SK-N-SH (cell line): ENCODE results near the gene PLAGL1. TPM values are rescaled to one million over a fixed set of nuclear protein-coding genes. Genes with fewer than 3 reads are reported as not detected.

Source experiments
- CTCF ChIA-PET: fragments of 300-600, 350-600 bp; formaldehyde crosslinking; extraction: SDS; loops from one replicate; lab custom pipeline; 2021; lab: Yijun Ruan, JAX
- POLR2A ChIA-PET: fragments of 350-600 bp; sonication (Branson Sonifier 250); formaldehyde crosslinking; extraction: SDS; loops from one replicate; lab custom pipeline; 2020; ENCODE audit warnings: antibody characterized with exemption, inconsistent platforms; lab: Yijun Ruan, JAX
- DNase-seq: peaks from one replicate; pipeline ENCODE4 v3.0.0; 2012
- H2AFZ ChIP-seq: fragments of 200-600 bp; sonication (generic); 2 replicates; pipeline ENCODE4 v1.8.1; 2016; ENCODE audit warnings: antibody characterized with exemption, mild to moderate bottlenecking, low read depth
- H3F3A ChIP-seq: fragments of 200-600 bp; sonication (generic); replicated peaks from 2 replicates; pipeline ENCODE3; 2016; ENCODE audit warnings: antibody characterized with exemption, mild to moderate bottlenecking; ENCODE audit not compliant: insufficient read depth
- H3K27ac ChIP-seq, 2 experiments: fragments of 200-500 bp in 1 of 2; fragments of 200-600 bp in 1 of 2; sonication (Bioruptor generic) in 1 of 2; sonication (generic), shearing (Covaris generic) in 1 of 2; 2 replicates each; pipeline versions ENCODE4 v1.5.1 to v1.6.1; 2014 to 2016; ENCODE audit warnings: low read depth in 2 of 2, inconsistent platforms in 1 of 2, low read length in 1 of 2, mild to moderate bottlenecking in 1 of 2, mixed read lengths in 1 of 2
- H3K27me3 ChIP-seq: fragments of 200-600 bp; sonication (generic), shearing (Covaris generic); 2 replicates; pipeline ENCODE4 v1.6.1; 2016; ENCODE audit warnings: mixed run types; ENCODE audit not compliant: insufficient read depth
- H3K36me3 ChIP-seq, 2 experiments: fragments of 200-500 bp in 1 of 2; fragments of 200-600 bp in 1 of 2; sonication (Bioruptor generic) in 1 of 2; sonication (generic) in 1 of 2; replicated peaks in 1 of 2; 2 replicates each; pipeline versions ENCODE3 to v1.5.1; 2014 to 2016; ENCODE audit warnings: low read length in 1 of 2, mild to moderate bottlenecking in 1 of 2; ENCODE audit not compliant: insufficient read depth in 2 of 2, control insufficient read depth in 1 of 2
- H3K4me1 ChIP-seq, 2 experiments: fragments of 200-500 bp in 1 of 2; fragments of 200-600 bp in 1 of 2; sonication (Bioruptor generic) in 1 of 2; sonication (generic), shearing (Covaris generic) in 1 of 2; 2 replicates each; pipeline versions ENCODE4 v1.5.1 to v1.6.1; 2014 to 2016; ENCODE audit warnings: low read depth in 1 of 2, low read length in 1 of 2, mixed run types in 1 of 2; ENCODE audit not compliant: insufficient read depth in 2 of 2, control insufficient read depth in 1 of 2
- H3K4me2 ChIP-seq: fragments of 200-600 bp; sonication (generic), shearing (Covaris generic); 2 replicates; pipeline ENCODE4 v1.6.1; 2017; ENCODE audit warnings: mixed run types
- H3K4me3 ChIP-seq, 2 experiments: fragments of 200-500 bp in 1 of 2; fragments of 200-600 bp in 1 of 2; sonication (Bioruptor generic) in 1 of 2; sonication (generic), shearing (Covaris generic) in 1 of 2; 2 replicates each; pipeline versions ENCODE4 v1.5.1 to v1.8.1; 2014 to 2016; ENCODE audit warnings: low read depth in 2 of 2, inconsistent platforms in 1 of 2, low read length in 1 of 2, mild to moderate bottlenecking in 1 of 2, mixed read lengths in 1 of 2, moderate library complexity in 1 of 2
- H3K79me2 ChIP-seq: fragments of 200-600 bp; sonication (generic); 2 replicates; pipeline ENCODE4 v1.8.1; 2017; ENCODE audit warnings: mild to moderate bottlenecking; ENCODE audit not compliant: insufficient read depth
- H3K9ac ChIP-seq: fragments of 200-600 bp; sonication (generic); 2 replicates; pipeline ENCODE4 v1.6.1; 2017; ENCODE audit warnings: mixed run types
- H3K9me2 ChIP-seq: fragments of 200-600 bp; sonication (generic); 2 replicates; pipeline ENCODE4 v1.6.1; 2017; ENCODE audit warnings: mixed run types
- H3K9me3 ChIP-seq: fragments of 200-600 bp; sonication (generic); 2 replicates; pipeline ENCODE4 v1.6.1; 2017; ENCODE audit warnings: mixed run types, mild to moderate bottlenecking, moderate library complexity
- H4K20me1 ChIP-seq: fragments of 200-600 bp; sonication (generic); 2 replicates; pipeline ENCODE4 v1.6.1; 2017; ENCODE audit warnings: mild to moderate bottlenecking, mixed run types; ENCODE audit not compliant: insufficient read depth
- CHD2 ChIP-seq: fragments of 150-350 bp; IDR thresholded peaks from 2 replicates; pipeline ENCODE4 v1.6.1; 2018; ENCODE audit warnings: low read length; ENCODE audit not compliant: partially characterized antibody
- ELF1 ChIP-seq: IDR thresholded peaks from 2 replicates; pipeline ENCODE4 v1.4.0; 2012
- PBX3 ChIP-seq: IDR thresholded peaks from 2 replicates; pipeline ENCODE4; 2012
- TEAD4 ChIP-seq: IDR thresholded peaks from 2 replicates; pipeline ENCODE4 v1.4.0; 2012; ENCODE audit warnings: mild to moderate bottlenecking, borderline replicate concordance; ENCODE audit not compliant: insufficient read depth
- USF2 ChIP-seq: fragments of 150-350 bp; IDR thresholded peaks from 2 replicates; pipeline ENCODE4 v1.6.1; 2017; ENCODE audit warnings: antibody characterized with exemption, low read length, low read depth, borderline replicate concordance
- WGBS: methylation state at CpG from one replicate; pipeline ENCODE4 v1.1.6; 2017; ENCODE audit warnings: low lambda C conversion rate; 5-methylcytosine and 5-hydroxymethylcytosine counted together
- polyA plus RNA-seq, 3 experiments: library from polyadenylated mRNA; depleted of rRNA; stranded (reverse); fragments of >200 nt; gene quantifications; 2 replicates each; pipeline ENCODE4 v1.2.3, GENCODE V29; 2012

Gene PLAGL1
- polyA plus RNA-seq, 1 of the 3 experiments (the other 2 are of a cell fraction) = 25.8 TPM

DNA sequence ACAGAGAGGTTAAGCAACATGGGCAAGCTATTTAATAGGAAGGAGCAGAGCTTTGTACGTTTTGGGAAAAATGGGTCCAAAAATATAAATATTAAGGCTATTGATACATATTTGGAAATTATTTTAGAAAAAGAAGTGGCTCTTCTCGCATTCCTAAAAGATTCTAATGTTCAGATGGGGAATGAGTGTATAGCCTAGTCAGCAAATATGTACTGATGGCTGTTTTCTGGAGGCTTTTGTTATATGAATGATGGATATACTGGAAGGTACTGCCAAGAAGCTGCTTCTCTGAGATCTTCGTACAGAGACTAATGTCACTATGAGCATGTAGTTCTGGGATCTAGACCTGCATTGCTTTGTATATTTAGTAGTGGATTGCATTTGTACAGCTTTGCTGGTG lies 71.7 kb downstream of the PLAGL1 start:
- 24% methylated on average over 3 of the region's 3 CpGs for WGBS
- H3K4me2 ChIP-seq = no peak overlapping the region

DNA sequence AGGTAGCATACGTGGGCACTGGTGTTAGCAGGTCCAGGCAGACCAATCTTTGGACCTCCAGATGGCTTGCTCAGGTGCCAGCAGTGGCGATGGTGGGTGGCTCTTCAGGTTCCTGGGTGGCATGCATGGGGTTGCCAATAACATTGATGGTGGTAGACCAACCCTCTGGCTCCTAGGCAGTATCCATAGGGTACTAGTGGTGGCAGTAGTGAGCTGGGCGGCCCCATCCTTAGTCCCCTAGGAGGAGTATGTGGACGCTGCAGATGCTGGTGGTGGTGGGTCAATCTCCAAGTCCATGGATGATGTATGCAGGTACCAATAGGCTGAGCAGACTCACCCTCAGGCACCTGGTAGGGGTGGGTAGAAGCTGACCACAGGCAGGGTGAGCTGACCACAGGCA lies 73.2 kb downstream of the PLAGL1 start:
- H3K9me3 ChIP-seq = no peaks in the 10 kb centered on the region
- no peaks in the 10 kb centered on the region for H3K9me2 ChIP-seq
- H4K20me1 ChIP-seq = no peaks in the 10 kb centered on the region
- H3K79me2 ChIP-seq = no peaks in the 10 kb centered on the region
- no peak overlapping the region for H3K9ac ChIP-seq
- WGBS = 21% methylated on average over 2 of the region's 4 CpGs
- DNase-seq = no peak
- H3K4me2 ChIP-seq = no peak overlapping the region
- ChIA-PET POLR2A (no interaction called here), CTCF (interaction anchor here (1.6 kb wide), 1 partner anchor 78 kb away, joined by 5 read pairs; no protein-coding TSS in a partner anchor)
- H3K27ac ChIP-seq = no peak overlapping the region
- no peaks in the 10 kb centered on the region for H3K4me1 ChIP-seq
- no peaks in the 10 kb centered on the region for H3K27me3 ChIP-seq
- no peaks in the 10 kb centered on the region for H3F3A ChIP-seq
- TF ChIP-seq ELF1 = no peak
- TF ChIP-seq TEAD4 = no peak
- no peaks in the 10 kb centered on the region for H3K36me3 ChIP-seq
- no peak overlapping the region for H2AFZ ChIP-seq
- no peak overlapping the region for H3K4me3 ChIP-seq

More for the DNA sequence above, 71.7 kb downstream of the PLAGL1 start:
- no peaks in the 10 kb centered on the region for H3K9me3 ChIP-seq
- ChIA-PET POLR2A (no interaction called here), CTCF (interaction anchor here (0.9 kb wide), 1 partner anchor 77 kb away, joined by 3 read pairs; no protein-coding TSS in a partner anchor)
- no peak for DNase-seq
- H4K20me1 ChIP-seq = no peaks in the 10 kb centered on the region
- no peak overlapping the region for H3K4me3 ChIP-seq
- no peaks in the 10 kb centered on the region for H3K27me3 ChIP-seq
- no peaks in the 10 kb centered on the region for H3K36me3 ChIP-seq
- H3K9ac ChIP-seq = no peak overlapping the region
- H2AFZ ChIP-seq = no peak overlapping the region
- H3K27ac ChIP-seq = no peak overlapping the region
- no peaks in the 10 kb centered on the region for H3K9me2 ChIP-seq
- no peaks in the 10 kb centered on the region for H3K4me1 ChIP-seq
- no peaks in the 10 kb centered on the region for H3F3A ChIP-seq
- TF ChIP-seq PBX3 (no peak), CHD2 (no peak)
- H3K79me2 ChIP-seq = no peaks in the 10 kb centered on the region

- Histone ChIP-seq H3K4me3 (no peak overlapping the region), H3K4me1 (no peaks in the 10 kb centered on the region), H4K20me1 (no peaks in the 10 kb centered on the region), H3K4me2 (no peak overlapping the region), H3K9me2 (no peaks in the 10 kb centered on the region), H3K9ac (no peak overlapping the region), H3K27ac (no peak overlapping the region), H2AFZ (no peak overlapping the region), H3K36me3 (no peaks in the 10 kb centered on the region), H3K9me3 (no peaks in the 10 kb centered on the region), H3K79me2 (no peaks in the 10 kb centered on the region), H3K27me3 (no peaks in the 10 kb centered on the region), H3F3A (no peaks in the 10 kb centered on the region)
- no peak for DNase-seq
- WGBS = 6% methylated on average over 1 of the region's 1 CpG
- CTCF ChIA-PET = interaction anchor here (0.6 to 1.6 kb wide), 3 partner anchors 8 to 118 kb away, joined by 3 to 5 read pairs (median 3); no protein-coding TSS in a partner anchor
- POLR2A ChIA-PET = no interaction called here
- no peak for TF ChIP-seq USF2
These were observed 73.7 kb downstream of the PLAGL1 start for GRCh38 chr6:143934331-143934730.
